Subcutaneous adipose tissue (tissue), 4 donors: ENCODE measurements around the gene SRSF2. TPM values are rescaled to one million over a fixed set of nuclear protein-coding genes. Genes with fewer than 3 reads are reported as not detected.

Experiments used
- total RNA-seq, 4 donors: library from RNA; depleted of rRNA; stranded (reverse); fragments of >200 nt; gene quantifications; one replicate each; pipeline ENCODE4 v1.1.0, GENCODE V29; 2016
- TF ChIP-seq, protein P1 (sequence below): fragments of 450-650 bp; IDR thresholded peaks from one replicate; pipeline ENCODE4 v1.5.1; 2016; ENCODE audit warnings: low read depth, mild to moderate bottlenecking, control low read depth, antibody characterized with exemption, moderate library complexity

The SRSF2 gene
- total RNA-seq, 4 donors from 2014 or later, result 126 to 238 (median 159) TPM

- TF ChIP-seq, protein P1, sequence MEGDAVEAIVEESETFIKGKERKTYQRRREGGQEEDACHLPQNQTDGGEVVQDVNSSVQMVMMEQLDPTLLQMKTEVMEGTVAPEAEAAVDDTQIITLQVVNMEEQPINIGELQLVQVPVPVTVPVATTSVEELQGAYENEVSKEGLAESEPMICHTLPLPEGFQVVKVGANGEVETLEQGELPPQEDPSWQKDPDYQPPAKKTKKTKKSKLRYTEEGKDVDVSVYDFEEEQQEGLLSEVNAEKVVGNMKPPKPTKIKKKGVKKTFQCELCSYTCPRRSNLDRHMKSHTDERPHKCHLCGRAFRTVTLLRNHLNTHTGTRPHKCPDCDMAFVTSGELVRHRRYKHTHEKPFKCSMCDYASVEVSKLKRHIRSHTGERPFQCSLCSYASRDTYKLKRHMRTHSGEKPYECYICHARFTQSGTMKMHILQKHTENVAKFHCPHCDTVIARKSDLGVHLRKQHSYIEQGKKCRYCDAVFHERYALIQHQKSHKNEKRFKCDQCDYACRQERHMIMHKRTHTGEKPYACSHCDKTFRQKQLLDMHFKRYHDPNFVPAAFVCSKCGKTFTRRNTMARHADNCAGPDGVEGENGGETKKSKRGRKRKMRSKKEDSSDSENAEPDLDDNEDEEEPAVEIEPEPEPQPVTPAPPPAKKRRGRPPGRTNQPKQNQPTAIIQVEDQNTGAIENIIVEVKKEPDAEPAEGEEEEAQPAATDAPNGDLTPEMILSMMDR, result no peak
Measured at GRCh38 chr17:76721463-76721862, 15.7 kb downstream of the SRSF2 start.

DNA sequence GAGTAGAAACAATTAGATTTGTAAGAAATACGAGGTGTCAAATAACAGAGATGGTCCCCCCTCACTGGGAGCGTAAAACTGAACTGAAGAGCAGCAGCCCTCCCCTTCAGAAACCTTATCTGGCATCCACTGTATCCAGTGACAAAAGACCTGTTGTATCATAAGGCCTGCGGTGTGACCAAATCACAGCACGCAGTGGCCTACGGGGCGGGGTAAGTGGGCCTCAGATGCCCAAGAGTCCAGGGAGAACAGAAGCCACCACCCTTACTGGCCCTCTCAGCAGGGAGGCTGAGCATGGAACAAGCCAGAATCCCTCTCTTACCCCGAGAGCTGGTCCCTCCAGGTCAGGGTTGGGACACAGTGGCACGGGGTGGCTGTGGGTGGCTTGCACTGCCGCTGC is 16.2 kb downstream of the SRSF2 start:
- TF ChIP-seq, protein P1, result no peak

- TF ChIP-seq, protein P1, result no peak
Measured at GRCh38 chr17:76720211-76720610, 16.9 kb downstream of the SRSF2 start.

- TF ChIP-seq, protein P1, result no peak
Measured at GRCh38 chr17:76718516-76718915, 18.6 kb downstream of the SRSF2 start.

DNA sequence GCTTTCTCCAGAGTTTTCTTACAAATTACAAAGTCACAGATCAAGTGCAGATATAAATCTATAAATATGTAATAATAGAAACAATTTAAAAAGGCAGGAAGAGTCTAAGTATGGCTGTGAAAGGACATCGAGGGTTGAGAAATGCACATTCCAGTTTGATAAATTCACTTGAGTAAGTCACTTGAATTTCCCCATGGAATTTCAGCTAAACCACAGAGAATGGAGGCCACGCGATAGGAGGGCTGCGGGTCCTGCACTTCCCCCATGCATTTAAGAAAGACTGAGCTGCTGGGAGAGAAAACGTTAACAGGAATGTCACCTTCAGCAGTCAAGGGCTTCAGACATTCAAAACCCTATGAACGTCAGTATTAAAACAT is 20.3 kb downstream of the SRSF2 start:
- TF ChIP-seq, protein P1, result no peak

DNA sequence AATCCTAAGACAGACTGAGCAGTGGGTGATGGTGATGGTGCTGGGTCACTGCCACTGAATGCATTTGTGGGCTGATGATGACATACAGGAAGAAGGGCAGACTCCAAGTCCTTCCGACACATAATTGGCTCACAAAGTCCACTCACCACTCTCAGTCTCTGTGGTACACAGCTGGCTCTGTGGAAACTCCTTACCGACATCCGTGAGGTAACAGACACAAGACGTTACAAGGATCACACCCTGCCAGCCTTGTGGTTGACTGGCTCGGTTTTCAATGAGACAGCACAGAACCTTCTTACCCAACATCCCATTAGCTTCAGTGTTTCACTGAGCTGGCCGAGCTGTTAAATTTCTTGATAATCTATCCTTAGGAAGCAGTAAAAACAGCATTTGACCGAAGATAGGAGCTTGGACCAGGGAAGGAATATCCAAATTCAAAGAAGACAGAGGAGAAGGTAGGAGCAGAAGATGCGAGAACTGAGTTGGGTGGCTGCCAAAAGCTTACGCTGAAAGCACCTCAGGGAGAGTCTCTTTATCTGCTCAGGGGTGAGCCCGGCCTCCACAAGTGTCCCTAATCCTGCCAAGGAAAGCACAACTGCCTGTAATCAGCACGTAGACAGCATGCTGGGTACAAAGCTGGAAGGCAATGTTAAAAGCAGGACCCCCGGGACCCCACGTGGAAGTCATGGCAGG is 20.8 kb downstream of the SRSF2 start:
- TF ChIP-seq, protein P1, result no peak

GRCh38 chr17:76715496-76715830 is 21.7 kb downstream of the SRSF2 start:
- TF ChIP-seq, protein P1, result no peak
